HG03442 (cell line): ENCODE measurements around the gene TICAM1.
A peak's percentile ranks its signal among the peaks of the same experiment; 100 is the strongest.
"Not testable (repeated sequence)": the region's sequence is repeated elsewhere in the genome, so short reads cannot be mapped to it uniquely, and the experiment has no call there.

Source experiments
- ATAC-seq: cut with Tn5 transposase; IDR thresholded peaks from one replicate; pipeline ENCODE4 v1.9.1; 2021; ENCODE audit warnings: mild to moderate bottlenecking, moderate library complexity; ENCODE audit not compliant: unreplicated experiment

TICAM1 gene

DNA sequence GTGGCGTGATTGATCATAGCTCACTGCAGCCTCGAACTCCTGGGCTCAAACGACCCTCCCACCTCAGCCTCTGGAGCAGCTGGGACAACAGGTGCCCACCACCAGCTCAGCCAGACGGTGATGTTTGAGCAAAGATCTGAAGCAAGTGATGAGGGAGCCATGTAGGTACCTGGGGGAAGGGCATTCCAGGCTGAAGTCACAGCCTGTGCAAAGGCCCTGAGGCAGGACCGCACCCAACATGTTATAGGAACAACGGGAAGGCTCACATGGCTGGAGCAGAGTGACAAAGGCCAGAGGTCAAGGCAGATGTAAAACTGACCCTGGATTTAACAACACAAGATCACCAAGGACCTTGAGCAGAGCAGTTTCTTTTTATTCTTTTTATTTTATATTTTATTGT lies 25.1 kb downstream of the TICAM1 start:
- no peak for ATAC-seq

DNA sequence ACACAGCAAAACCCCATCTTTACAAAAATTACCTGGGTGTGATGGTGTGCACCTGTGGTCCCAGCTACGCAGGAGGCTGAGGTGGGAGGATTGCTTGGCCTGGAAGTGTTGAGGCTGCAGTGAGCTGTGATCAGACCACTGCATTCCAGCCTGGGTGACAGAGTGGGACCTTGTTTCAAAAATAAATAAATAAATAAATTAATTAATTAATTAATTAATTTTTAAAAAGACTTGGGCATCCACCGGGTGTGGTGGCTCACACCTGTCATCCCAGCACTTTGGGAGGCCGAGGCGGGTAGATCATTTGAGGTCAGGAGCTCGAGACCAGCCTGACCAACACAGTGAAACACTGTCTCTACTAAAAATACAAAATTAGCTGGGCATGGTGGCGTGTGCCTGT lies 26.4 kb downstream of the TICAM1 start:
- ATAC-seq, result not testable (repeated sequence)

DNA sequence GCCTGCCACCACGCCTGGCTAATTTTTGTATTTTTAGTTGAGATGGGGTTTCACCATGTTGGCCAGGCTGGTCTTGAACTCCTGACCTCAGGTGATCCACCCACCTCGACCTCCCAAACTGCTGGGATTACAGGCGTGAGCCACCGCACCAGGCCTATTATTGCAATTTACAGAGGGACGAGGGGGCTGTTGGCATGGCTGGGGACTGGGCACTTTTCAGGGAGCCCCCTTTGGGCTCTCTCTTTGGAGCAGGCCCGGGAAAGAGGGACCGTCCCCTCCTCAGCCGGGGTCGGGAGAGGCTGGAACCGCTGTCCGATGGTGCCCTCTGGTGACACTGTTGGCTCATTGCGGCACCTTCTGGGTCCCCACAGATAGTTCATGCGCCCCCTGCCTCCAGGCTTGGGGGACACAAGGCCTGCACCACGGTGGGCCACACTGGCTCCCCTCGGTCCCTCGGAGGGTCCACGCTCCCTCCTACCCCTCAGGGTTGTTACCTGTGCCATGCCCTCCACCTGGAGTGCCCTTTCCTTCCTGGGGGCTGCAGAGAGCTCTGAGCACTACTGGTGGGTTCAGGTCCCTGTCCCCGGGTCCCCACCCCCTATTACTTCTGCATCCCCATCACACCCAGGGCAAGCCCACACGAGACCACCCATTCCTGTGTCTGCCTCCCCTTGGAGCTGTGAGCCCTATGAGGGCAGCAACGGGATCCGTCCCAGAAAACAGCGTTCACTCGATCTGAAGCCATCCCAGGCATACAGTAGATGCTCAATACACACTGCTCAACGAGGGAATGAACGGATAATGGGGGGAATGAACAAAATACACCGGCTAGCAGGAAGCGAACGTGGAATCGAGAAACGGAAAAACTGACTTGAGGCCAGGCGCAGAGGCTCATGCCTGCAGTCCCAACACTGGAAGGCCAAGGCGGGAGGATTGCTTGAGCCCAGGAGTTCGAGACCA lies 27.5 kb downstream of the TICAM1 start:
- ATAC-seq, result no peak

DNA sequence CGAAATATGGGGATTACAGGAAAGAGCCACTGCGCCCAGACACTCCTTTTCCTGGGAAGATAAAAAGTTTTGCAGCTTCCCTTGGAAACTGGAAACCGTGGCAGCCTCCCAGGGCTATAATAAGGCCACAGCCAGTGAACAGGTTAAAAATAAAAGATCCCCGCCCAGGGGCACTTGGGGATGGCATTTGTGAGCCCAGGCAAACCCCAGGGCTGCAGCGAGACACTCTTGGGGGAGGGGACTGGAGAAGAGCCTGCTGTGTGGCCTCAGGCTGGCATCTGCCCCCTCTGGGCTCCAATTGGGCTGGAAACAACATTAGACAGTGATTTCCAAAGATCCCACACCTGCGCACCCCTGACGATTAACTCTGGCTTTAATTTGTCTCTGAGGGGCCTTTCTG lies 28.8 kb downstream of the TICAM1 start:
- no peak for ATAC-seq

DNA sequence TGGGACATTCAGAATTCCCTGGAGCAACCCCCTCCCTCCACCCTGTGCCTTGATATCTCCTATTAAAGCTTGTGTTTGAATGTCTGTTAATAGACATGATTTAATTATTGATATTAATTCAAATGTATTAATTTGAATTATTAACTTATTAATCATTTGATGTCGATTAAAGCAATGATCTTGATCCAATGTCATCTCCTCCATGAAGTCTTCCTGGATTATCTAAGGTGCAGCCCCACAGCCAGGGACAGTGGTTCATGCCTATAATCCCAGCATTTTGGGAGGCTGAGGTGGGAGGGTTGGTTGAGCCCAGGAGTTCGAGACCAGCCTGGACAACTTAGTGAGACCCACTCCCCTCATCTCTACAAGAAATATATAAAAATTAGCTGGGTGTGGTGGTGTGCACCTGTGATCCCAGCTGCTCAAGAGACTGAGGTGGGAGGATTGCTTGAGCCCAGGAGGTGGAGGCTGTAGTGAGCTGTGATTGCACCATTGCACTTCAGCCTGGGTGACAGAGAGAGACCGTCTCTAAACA lies 30.4 kb downstream of the TICAM1 start:
- ATAC-seq, result no peak

DNA sequence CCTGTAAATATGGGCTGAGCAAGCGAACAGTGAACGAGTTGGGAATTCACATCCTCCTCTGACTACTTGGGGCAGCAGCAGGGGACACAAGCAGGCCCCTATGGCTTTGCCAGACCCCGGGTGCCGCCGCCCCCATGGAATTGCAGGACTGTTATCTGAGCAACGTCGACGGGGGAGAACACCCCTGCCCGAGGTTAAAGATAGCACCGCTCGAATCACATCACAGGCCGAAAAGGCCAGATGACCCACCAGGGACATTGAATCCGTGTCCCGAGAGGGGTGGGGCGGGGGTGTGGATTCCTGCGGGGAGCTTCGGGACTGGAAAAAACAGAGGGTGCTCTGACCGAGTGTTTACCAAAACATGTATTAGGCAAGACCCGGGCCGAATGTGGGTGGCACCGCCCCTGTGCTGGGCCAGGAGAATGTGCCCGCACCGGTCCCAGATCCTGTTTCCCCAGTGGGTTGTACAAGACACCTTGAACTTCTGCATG lies 30.9 kb downstream of the TICAM1 start:
- ATAC-seq, result no peak

DNA sequence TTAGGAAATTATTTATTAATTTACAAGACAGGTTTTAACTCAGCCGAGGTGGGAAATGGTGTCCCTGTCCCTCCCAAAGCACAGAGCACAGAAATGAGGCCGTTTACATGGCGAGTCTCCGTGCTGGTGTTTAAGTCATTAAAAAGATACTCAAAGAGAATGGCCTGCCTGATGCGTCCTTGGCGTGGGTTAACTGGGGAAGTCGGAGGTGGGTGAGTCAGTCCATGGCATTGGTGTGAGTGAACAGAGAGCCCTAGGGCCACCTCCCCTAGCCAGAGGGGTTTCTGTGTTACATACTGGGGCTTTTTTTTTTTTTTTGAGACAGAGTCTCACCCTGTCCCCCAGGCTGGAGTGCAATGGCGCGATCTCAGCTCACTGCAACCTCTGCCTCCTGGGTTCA lies 36.1 kb downstream of the TICAM1 start:
- ATAC-seq, result no peak

DNA sequence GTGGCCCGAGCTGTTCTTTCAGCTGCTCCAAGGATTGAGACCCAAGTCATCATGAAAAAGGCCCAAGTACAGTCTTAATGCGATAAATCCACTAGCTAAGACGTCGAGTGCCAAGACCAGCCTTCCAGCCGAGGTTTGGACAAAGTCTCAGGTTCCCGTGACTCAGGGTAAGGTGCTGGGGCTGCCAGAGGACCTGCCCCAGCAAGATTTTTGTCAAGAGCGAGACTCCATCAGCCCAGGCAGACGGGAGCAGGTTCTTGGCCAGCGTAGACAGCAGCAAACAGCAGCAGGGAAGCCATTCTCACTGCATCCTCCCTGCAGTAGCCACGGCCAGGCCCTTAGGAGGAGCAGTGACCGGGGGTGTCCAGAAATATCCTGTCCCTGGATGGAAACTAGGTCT lies 36.5 kb downstream of the TICAM1 start:
- ATAC-seq, result no peak

DNA sequence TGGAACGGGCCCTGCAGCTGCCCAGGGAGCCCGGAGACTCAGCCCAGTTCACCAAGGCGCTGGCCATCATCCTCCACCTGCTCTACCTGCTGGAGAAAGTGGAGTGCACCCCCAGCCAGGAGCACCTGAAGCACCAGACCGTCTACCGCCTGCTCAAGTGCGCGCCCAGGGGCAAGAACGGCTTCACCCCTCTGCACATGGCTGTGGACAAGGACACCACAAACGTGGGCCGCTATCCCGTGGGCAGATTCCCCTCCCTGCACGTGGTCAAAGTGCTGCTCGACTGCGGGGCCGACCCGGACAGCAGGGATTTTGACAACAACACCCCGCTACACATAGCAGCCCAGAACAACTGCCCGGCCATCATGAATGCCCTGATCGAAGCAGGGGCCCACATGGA lies 38.2 kb downstream of the TICAM1 start:
- not testable (repeated sequence) for ATAC-seq

DNA sequence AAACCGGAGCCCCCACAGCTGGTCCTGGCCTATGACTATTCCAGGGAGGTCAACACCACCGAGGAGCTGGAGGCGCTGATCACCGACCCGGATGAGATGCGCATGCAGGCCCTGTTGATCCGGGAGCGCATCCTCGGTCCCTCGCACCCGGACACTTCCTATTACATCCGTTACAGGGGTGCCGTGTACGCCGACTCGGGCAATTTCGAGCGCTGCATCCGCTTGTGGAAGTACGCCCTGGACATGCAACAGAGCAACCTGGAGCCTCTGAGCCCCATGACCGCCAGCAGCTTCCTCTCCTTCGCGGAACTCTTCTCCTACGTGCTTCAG lies 38.7 kb downstream of the TICAM1 start:
- ATAC-seq, result not testable (repeated sequence)

DNA sequence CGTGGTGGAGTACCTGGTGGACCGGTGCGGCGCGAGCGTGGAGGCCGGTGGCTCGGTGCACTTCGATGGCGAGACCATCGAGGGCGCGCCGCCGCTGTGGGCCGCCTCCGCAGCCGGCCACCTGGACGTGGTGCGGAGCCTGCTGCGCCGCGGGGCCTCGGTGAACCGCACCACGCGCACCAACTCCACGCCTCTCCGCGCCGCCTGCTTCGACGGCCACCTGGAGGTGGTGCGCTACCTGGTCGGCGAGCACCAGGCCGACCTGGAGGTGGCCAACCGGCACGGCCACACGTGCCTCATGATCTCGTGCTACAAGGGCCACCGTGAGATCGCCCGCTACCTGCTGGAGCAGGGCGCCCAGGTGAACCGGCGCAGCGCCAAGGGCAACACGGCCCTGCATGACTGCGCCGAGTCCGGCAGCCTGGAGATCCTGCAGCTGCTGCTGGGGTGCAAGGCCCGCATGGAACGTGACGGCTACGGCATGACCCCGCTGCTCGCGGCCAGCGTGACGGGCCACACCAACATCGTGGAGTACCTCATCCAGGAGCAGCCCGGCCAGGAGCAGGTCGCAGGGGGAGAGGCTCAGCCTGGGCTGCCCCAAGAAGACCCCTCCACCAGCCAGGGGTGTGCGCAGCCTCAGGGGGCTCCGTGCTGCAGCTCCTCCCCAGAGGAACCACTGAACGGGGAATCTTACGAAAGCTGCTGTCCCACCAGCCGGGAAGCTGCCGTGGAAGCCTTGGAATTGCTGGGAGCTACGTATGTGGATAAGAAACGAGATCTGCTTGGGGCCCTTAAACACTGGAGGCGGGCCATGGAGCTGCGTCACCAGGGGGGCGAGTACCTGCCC lies 39.3 kb downstream of the TICAM1 start:
- ATAC-seq, result not testable (repeated sequence)

DNA sequence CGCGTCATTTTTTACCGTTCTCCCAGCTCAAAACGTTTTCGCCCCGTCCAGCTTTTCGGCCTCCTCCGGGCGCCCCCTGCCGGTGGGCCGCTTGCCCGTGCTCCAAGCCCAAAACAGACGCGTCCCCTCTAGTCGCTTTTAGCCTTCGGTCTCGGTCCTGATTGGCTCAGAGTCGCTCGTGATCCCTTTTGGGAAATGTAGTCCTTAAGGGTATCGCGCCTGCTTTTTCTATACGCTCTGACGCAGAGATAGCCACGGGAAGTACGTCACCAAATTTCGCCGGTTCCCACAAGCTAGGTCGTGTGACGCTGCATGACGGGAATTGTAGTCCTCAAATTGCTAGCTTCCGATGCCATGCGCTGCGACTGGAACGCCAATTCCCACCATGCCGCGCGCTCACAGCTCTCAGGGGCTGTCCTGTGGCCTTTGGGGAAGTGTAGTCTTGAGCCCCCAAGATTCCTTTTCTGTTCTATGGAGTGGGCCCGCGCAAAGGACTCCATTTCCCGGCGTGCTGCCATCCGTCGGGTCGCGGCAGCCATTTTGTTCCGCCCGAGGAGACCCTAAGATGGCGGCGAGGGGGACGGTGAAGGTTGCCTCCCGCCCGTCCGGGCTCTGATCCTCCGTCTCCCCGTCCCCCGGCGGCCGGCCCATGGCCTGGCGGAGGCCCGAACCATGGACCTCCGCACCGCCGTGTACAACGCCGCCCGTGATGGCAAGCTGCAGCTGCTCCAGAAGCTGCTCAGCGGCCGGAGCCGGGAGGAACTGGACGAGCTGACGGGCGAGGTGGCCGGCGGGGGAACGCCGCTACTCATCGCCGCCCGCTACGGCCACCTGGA lies 40.1 kb downstream of the TICAM1 start, which contains the start of gene FEM1A:
Gene FEM1A, plus strand, starts transcription at position 552 of the 836 bp plus-strand sequence. Its CDS starts 121 bp downstream, at position 673.
- ATAC-seq, result peak; percentile 85

DNA sequence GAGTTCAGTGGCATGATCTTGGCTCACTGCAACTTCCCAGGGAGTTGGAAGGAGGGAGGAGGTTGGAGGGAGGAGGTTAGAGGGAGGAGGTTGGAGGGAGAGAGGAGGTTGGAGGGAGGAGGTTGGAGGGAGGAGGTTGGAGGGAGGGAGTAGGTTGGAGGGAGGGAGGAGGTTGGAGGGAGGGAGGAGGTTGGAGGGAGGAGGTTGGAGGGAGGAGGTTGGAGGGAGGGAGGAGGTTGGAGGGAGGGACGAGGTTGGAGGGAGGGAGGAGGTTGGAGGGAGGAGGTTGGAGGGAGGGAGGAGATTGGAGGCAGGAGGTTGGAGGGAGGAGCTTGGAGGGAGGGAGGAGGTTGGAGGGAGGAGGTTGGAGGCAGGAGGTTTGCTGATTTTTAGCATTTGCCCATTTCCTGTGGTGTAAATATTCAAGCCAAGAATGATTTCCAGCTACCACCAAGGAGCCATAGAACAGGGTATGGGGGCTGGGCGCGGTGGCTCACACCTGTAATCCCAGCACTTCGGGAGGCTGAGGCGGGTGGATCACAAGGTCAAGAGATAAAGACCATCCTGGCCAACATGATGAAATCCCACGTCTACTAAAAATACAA lies 45.0 kb downstream of the TICAM1 start:
- ATAC-seq, result not testable (repeated sequence)

DNA sequence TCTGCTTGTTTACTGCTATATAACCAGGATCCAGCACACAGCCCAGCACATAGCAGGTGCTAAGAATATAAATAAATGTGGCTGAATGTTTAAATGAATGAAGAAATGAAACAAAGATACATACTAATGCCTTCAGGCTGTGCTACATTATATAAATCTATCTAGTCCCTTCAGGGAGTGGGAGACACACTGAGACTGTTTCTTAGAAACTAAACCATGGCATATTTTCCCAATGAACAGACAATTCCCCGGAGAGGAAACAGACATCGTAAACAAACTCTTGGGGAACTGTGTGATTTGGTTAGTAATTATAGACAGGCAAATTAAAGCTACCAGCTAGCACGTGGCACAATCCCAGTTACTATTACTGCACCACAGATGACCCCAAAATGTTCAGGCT lies 49.7 kb downstream of the TICAM1 start:
- ATAC-seq, result no peak

DNA sequence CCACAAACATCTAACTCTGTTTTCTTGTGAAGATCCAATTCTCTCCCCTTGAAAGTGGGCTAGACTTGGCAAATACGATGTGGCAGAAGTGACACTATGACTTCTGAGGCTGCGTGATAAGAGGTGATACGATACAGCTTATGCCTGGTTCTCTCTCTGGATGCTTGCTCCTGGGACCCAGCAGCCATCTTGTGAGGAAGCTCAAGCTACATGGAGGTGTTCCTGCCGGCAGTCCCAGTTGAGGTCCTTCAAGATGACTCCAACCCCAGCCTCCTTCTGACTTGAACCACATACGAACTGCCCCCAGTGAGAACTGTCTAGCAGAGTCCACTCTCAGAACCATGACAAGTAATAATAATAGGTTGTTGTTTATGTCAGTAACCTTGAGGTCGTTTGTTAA lies 50.7 kb downstream of the TICAM1 start:
- ATAC-seq, result no peak

DNA sequence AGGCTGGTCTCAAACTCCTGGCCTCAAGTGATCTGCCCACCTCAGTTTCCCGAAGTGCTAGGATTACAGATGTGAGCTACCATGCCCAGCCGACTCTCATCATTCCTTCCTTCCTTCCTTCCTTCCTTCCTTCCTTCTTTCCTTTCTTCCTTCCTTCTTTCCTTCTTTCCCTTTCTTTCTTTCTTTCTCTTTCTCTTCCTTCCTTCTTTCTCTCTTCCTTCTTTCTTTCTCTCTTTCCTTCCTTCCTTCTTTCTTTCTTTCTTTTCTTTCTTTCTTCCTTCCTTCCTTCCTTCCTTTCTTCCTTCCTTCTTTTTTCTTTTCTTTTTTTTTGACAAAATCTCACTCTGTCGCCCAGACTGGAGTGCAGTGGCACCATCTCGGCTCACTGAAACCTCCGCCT lies 53.4 kb downstream of the TICAM1 start:
- not testable (repeated sequence) for ATAC-seq

DNA sequence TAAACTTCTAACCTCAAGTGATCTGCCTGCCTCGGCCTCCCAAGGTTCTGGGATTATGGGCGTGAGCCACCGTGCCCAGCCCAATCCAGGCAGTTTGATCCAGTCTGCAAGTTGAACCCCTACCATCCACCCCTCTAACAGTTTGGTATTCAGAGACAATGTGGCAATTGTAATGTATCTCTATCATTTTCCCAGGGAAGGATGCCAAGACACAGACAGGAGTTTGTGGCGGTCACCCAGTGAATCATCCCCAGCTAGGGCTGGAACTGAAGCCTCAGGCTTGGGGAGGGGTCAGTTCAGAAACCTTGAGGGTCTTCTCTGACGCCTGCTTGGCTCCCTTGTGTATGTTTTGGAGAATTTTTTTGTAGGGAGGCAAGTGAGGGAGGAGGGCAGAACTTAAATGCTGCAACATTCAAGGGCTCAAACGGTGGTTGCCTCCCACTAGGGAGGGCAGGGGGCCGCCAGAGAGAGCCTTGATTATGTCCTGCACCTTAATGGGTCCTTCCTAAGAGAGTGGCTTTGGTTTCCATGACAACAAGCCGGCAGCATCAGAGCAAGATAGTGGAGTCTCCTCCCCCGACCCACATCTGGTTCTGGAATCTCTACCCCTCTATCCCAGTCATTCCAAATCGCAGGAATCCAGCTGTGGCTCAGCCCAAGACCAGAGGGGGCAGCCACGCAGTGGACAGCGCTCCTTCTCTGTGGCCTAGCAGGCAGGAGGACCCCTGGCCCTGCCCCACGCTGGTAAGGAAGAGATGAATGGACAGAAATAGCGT lies 54.9 kb downstream of the TICAM1 start:
- no peak for ATAC-seq

DNA sequence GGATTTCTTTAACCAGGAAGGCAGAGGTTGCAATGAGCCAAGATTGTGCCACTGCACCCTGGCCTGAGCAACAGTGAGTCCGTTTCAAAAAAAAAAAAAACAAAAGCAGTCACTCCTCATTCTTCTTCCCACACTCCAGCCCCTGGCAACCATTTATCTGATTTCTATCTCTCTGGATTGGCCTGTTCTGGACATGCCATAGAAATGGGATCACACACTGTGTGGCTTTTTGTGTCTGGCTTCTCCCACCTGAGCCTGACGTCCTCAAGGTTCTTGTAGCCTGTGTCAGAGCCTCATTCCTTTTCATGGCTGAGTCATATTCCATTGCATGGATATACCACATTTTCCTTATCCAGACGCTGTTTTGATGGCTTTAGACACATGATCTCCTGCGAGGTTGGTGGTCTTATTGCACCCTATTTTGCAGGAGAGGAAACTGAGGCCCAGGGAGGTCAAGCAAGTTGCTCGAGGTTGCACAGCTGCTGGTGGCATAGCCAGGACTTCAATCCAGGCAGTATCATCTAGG lies 55.8 kb downstream of the TICAM1 start:
- ATAC-seq, result no peak

DNA sequence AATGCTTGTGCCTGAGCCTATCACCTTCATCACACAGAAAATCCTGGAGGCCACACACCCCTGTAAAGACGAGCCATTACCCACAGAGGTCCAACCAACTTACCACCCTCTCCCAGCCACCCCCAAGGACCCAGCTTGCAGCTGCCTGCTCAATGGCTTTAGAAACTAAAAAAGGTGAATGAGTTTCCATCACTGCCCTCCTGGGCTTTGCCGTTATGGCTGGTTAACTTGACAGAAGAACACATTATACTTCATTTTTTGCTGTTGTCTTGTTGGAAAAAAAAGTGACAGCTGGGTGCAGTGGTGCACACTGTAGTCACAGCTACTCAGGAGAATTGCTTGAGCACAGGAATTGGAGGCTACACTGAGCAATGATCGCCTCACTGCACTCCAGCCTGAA lies 57.4 kb downstream of the TICAM1 start:
- ATAC-seq, result no peak
